ENCODE data around the gene ARHGAP22.

GRCh38 chr10:48554246-48554645, 50.6 kb downstream of the ARHGAP22 start:
- no peak for TF ChIP-seq CTCF (IDR thresholded peaks at IDR 0.05; ENCODE audit: poor library complexity, severe bottlenecking)
- no peak for TF ChIP-seq TAF1 (IDR thresholded peaks at IDR 0.05; ENCODE audit: low read depth)
- no peak for TF ChIP-seq POLR2AphosphoS5 (IDR thresholded peaks at IDR 0.05)
- no peak for TF ChIP-seq EZH2 (IDR thresholded peaks at IDR 0.05; ENCODE audit: borderline replicate concordance, insufficient read depth, low read length, poor library complexity, severe bottlenecking)

Data from neural cell (in vitro differentiated cells).